Measurements from ENCODE around the gene OR8K5. TPM values are rescaled to one million over a fixed set of nuclear protein-coding genes. Genes with fewer than 3 reads are reported as not detected.

The OR8K5 gene
- polyA plus RNA-seq, 1 of the 3 experiments (the other 2 are of a cell fraction) = not detected

- WGBS (ENCODE audit: low lambda C conversion rate) = 0% methylated on average over 3 of the region's 3 CpGs
- no peak overlapping the region for H3K4me3 ChIP-seq (ENCODE audit: low read depth in 2 of 2, low read length in 1 of 2)
- no peak overlapping the region for H3K9ac ChIP-seq
- POLR2A ChIA-PET = no interaction called here
- no peaks in the 10 kb centered on the region for H3K9me2 ChIP-seq
- no peaks in the 10 kb centered on the region for H3K36me3 ChIP-seq (replicated peaks in 1 of 2; ENCODE audit: control insufficient read depth in 1 of 2, insufficient read depth in 2 of 2, low read length in 1 of 2)
- H4K20me1 ChIP-seq (ENCODE audit: insufficient read depth) = no peaks in the 10 kb centered on the region
- H3F3A ChIP-seq (replicated peaks; ENCODE audit: insufficient read depth) = no peaks in the 10 kb centered on the region
- no peak overlapping the region for H3K27ac ChIP-seq (ENCODE audit: low read depth in 2 of 2, low read length in 1 of 2)
- H3K9me3 ChIP-seq = no peaks in the 10 kb centered on the region
- TF ChIP-seq JUND (IDR thresholded peaks at IDR 0.05) (no peak), EP300 (IDR thresholded peaks at IDR 0.05; ENCODE audit: borderline replicate concordance in 1 of 2, low read depth in 1 of 2, low read length in 1 of 2) (no peak), POLR2AphosphoS5 (IDR thresholded peaks at IDR 0.05; ENCODE audit: low read depth, low read length) (no peak), EZH2phosphoT487 (IDR thresholded peaks at IDR 0.05; ENCODE audit: borderline replicate concordance, low read depth) (no peak), FOSL2 (IDR thresholded peaks at IDR 0.05; ENCODE audit: borderline replicate concordance, low read depth) (no peak), PBX3 (IDR thresholded peaks at IDR 0.05) (no peak), SIN3A (IDR thresholded peaks at IDR 0.05; ENCODE audit: borderline replicate concordance, low read depth, low read length) (no peak), MAX (IDR thresholded peaks at IDR 0.05; ENCODE audit: low read depth) (no peak), SMC3 (IDR thresholded peaks at IDR 0.05; ENCODE audit: low read depth, low read length) (no peak), ELF1 (IDR thresholded peaks at IDR 0.05) (no peak)
- DNase-seq = no peak
- H2AFZ ChIP-seq (ENCODE audit: low read depth) = no peak overlapping the region
- no peaks in the 10 kb centered on the region for H3K4me1 ChIP-seq (ENCODE audit: control insufficient read depth in 1 of 2, insufficient read depth in 2 of 2, low read depth in 1 of 2, low read length in 1 of 2)
- CTCF ChIA-PET = no interaction called here
- H3K79me2 ChIP-seq (ENCODE audit: insufficient read depth) = no peaks in the 10 kb centered on the region
- no peaks in the 10 kb centered on the region for H3K27me3 ChIP-seq (ENCODE audit: insufficient read depth)
- no peak overlapping the region for H3K4me2 ChIP-seq
These were observed 36.6 kb upstream of the OR8K5 start for GRCh38 chr11:56196705-56197104.

GRCh38 chr11:56188602-56189001 is 28.5 kb upstream of the OR8K5 start:
- WGBS (ENCODE audit: low lambda C conversion rate) = 5% methylated on average over 3 of the region's 3 CpGs
- no peak overlapping the region for H3K9ac ChIP-seq
- H3F3A ChIP-seq (replicated peaks; ENCODE audit: insufficient read depth) = no peaks in the 10 kb centered on the region
- no peaks in the 10 kb centered on the region for H3K79me2 ChIP-seq (ENCODE audit: insufficient read depth)
- H3K4me3 ChIP-seq (ENCODE audit: low read depth in 2 of 2, low read length in 1 of 2) = no peak overlapping the region
- H2AFZ ChIP-seq (ENCODE audit: low read depth) = no peak overlapping the region
- no peaks in the 10 kb centered on the region for H3K9me2 ChIP-seq
- DNase-seq = no peak
- H4K20me1 ChIP-seq (ENCODE audit: insufficient read depth) = no peaks in the 10 kb centered on the region
- no peaks in the 10 kb centered on the region for H3K4me1 ChIP-seq (ENCODE audit: control insufficient read depth in 1 of 2, insufficient read depth in 2 of 2, low read depth in 1 of 2, low read length in 1 of 2)
- no peak overlapping the region for H3K4me2 ChIP-seq
- no peak for TF ChIP-seq RXRA (IDR thresholded peaks at IDR 0.05; ENCODE audit: borderline replicate concordance, low read depth)
- TF ChIP-seq YY1 (IDR thresholded peaks at IDR 0.05; ENCODE audit: low read depth) = no peak
- TF ChIP-seq ZBTB33 (IDR thresholded peaks at IDR 0.05; ENCODE audit: borderline replicate concordance, low read depth) = no peak
- TF ChIP-seq RFX5 (IDR thresholded peaks at IDR 0.05; ENCODE audit: low read length) = no peak
- no peak for TF ChIP-seq REST (IDR thresholded peaks at IDR 0.05; ENCODE audit: low read depth, low read length)
- no peak for TF ChIP-seq JUND (IDR thresholded peaks at IDR 0.05)
- no peak for TF ChIP-seq USF1 (IDR thresholded peaks at IDR 0.05; ENCODE audit: borderline replicate concordance, low read depth)
- TF ChIP-seq CTCF (IDR thresholded peaks at IDR 0.05) = no peak
- no peak for TF ChIP-seq TAF1 (IDR thresholded peaks at IDR 0.05; ENCODE audit: borderline replicate concordance, low read depth, low read length)
- TF ChIP-seq MAX (IDR thresholded peaks at IDR 0.05; ENCODE audit: low read depth) = no peak
- TF ChIP-seq FOSL2 (IDR thresholded peaks at IDR 0.05; ENCODE audit: borderline replicate concordance, low read depth) = no peak
- no peaks in the 10 kb centered on the region for H3K9me3 ChIP-seq
- no peak overlapping the region for H3K27ac ChIP-seq (ENCODE audit: low read depth in 2 of 2, low read length in 1 of 2)
- CTCF ChIA-PET = no interaction called here
- no peaks in the 10 kb centered on the region for H3K36me3 ChIP-seq (replicated peaks in 1 of 2; ENCODE audit: control insufficient read depth in 1 of 2, insufficient read depth in 2 of 2, low read length in 1 of 2)
- no peaks in the 10 kb centered on the region for H3K27me3 ChIP-seq (ENCODE audit: insufficient read depth)
- POLR2A ChIA-PET = no interaction called here
